Endothelial cell of umbilical vein (primary cell): Measurements from ENCODE around the gene NR3C2. TPM values are rescaled to one million over a fixed set of nuclear protein-coding genes. Genes with fewer than 3 reads are reported as not detected.

ENCODE experiments used
- BruUV-seq: library from RNA; stranded (reverse); fragments of 400-500 nt; replicated peaks from 2 replicates; lab custom pipeline; 2021; lab: Mats Ljungman, UMichigan
- CTCF ChIA-PET: fragments of 300-600, 350-600 bp; sonication (Branson Sonifier 250); formaldehyde crosslinking; loops from one replicate; lab custom pipeline; 2021; ENCODE audit warnings: antibody characterized with exemption, inconsistent platforms; lab: Charles Lee
- POLR2A ChIA-PET: fragments of 300-600, 350-600 bp; sonication (Branson Sonifier 250); formaldehyde crosslinking; loops from one replicate; lab custom pipeline; 2021; ENCODE audit warnings: antibody characterized with exemption, inconsistent platforms; lab: Charles Lee
- DNase-seq: peaks from one replicate; pipeline ENCODE4 v3.0.0-alpha.2; 2011; ENCODE audit warnings: low read depth, low spot score
- FAIRE-seq: peaks from 2 replicates; lab custom pipeline; 2011; peaks lifted over from hg19 to GRCh38; lab: Jason Lieb, UNC
- H2AFZ ChIP-seq: 2 replicates; pipeline ENCODE4 v1.6.0; 2012; ENCODE audit warnings: low read depth, low read length, control low read depth, inconsistent platforms
- H3K27ac ChIP-seq: 2 replicates; pipeline ENCODE4 v1.5.1; 2011; ENCODE audit warnings: low read depth, mild to moderate bottlenecking, control low read depth, low read length, moderate library complexity; ENCODE audit not compliant: insufficient read depth
- H3K27me3 ChIP-seq, 2 experiments: 2 replicates each; pipeline versions ENCODE4 v1.6.0 to v1.6.1; 2011; ENCODE audit warnings: low read length in 2 of 2, mixed read lengths in 1 of 2; ENCODE audit not compliant: control insufficient read depth in 2 of 2, insufficient read depth in 2 of 2
- H3K36me3 ChIP-seq, 2 experiments: 2 replicates in 1 of 2; 3 replicates in 1 of 2; pipeline ENCODE4 v1.5.1; 2011; ENCODE audit warnings: low read length in 2 of 2, mild to moderate bottlenecking in 1 of 2, moderate library complexity in 1 of 2; ENCODE audit not compliant: control insufficient read depth in 2 of 2, insufficient read depth in 2 of 2; ENCODE audit errors: extremely low read depth in 1 of 2
- H3K4me1 ChIP-seq: 3 replicates; pipeline ENCODE4 v1.5.1; 2011; ENCODE audit warnings: mild to moderate bottlenecking, low read length; ENCODE audit not compliant: control insufficient read depth, insufficient read depth; ENCODE audit errors: extremely low read depth
- H3K4me2 ChIP-seq: 2 replicates; pipeline ENCODE4 v1.6.1; 2011; ENCODE audit warnings: low read length, control low read depth, mixed read lengths; ENCODE audit not compliant: insufficient read depth
- H3K4me3 ChIP-seq, 3 experiments: fragments of 200-600 bp in 1 of 3; sonication (generic), shearing (Covaris generic) in 1 of 3; replicated peaks in 1 of 3; 2 replicates each; pipeline ENCODE4 v1.5.1; 2011 to 2016; ENCODE audit warnings: control low read depth in 3 of 3, low read length in 3 of 3, mild to moderate bottlenecking in 2 of 3, inconsistent platforms in 1 of 3, low read depth in 1 of 3, moderate library complexity in 1 of 3; ENCODE audit not compliant: insufficient read depth in 1 of 3
- H3K79me2 ChIP-seq: 2 replicates; pipeline ENCODE4 v1.6.0; 2012; ENCODE audit warnings: low read length, inconsistent platforms; ENCODE audit not compliant: control insufficient read depth, insufficient read depth
- H3K9ac ChIP-seq: replicated peaks from 2 replicates; pipeline ENCODE3; 2011; ENCODE audit warnings: low read length, control low read depth; ENCODE audit not compliant: insufficient read depth; ENCODE audit errors: extremely low read depth
- H3K9me1 ChIP-seq: replicated peaks from 3 replicates; pipeline ENCODE4 v1.6.0; 2011; ENCODE audit warnings: mild to moderate bottlenecking, low read length; ENCODE audit not compliant: control insufficient read depth, insufficient read depth; ENCODE audit errors: extremely low read depth
- H3K9me3 ChIP-seq: replicated peaks from 2 replicates; pipeline ENCODE4 v1.5.1; 2012; ENCODE audit warnings: low read length, inconsistent platforms; ENCODE audit not compliant: control insufficient read depth, insufficient read depth
- H4K20me1 ChIP-seq: replicated peaks from 2 replicates; pipeline ENCODE3; 2011; ENCODE audit warnings: mild to moderate bottlenecking, low read length; ENCODE audit not compliant: control insufficient read depth, insufficient read depth; ENCODE audit errors: extremely low read depth
- CTCF ChIP-seq, 2 donors: IDR thresholded peaks; 1 replicate in 1 of 2; 2 replicates in 1 of 2; pipeline ENCODE4 v1.5.1; 2011; ENCODE audit warnings: low read length in 2 of 2, mild to moderate bottlenecking in 2 of 2, moderate library complexity in 2 of 2, control low read depth in 1 of 2, inconsistent platforms in 1 of 2, low read depth in 1 of 2; ENCODE audit not compliant: insufficient read depth in 1 of 2; ENCODE audit errors: extremely low read depth in 1 of 2
- EZH2 ChIP-seq: IDR thresholded peaks from 2 replicates; pipeline ENCODE4 v1.6.1; 2012; ENCODE audit warnings: borderline replicate concordance, low read depth, mild to moderate bottlenecking, moderate library complexity, low read length, inconsistent platforms; ENCODE audit not compliant: severe bottlenecking
- FOS ChIP-seq: IDR thresholded peaks from 2 replicates; pipeline ENCODE4 v1.6.1; 2011; ENCODE audit warnings: mild to moderate bottlenecking, low read length, moderate library complexity, borderline replicate concordance; ENCODE audit not compliant: insufficient read depth
- GATA2 ChIP-seq: IDR thresholded peaks from 2 replicates; pipeline ENCODE4 v1.7.0; 2011; ENCODE audit warnings: low read depth, mild to moderate bottlenecking, moderate library complexity, mixed read lengths, low read length; ENCODE audit not compliant: insufficient read length, insufficient read depth
- JUN ChIP-seq: IDR thresholded peaks from 2 replicates; pipeline ENCODE4 v1.6.1; 2011; ENCODE audit warnings: borderline replicate concordance, low read depth; ENCODE audit not compliant: insufficient read length, insufficient read depth
- MAX ChIP-seq: IDR thresholded peaks from 2 replicates; pipeline ENCODE4 v1.6.1; 2011; ENCODE audit not compliant: insufficient read depth, insufficient read length
- MYC ChIP-seq: IDR thresholded peaks from one replicate; pipeline ENCODE4 v1.6.1; 2011; ENCODE audit warnings: mild to moderate bottlenecking, low read depth, low read length
- POLR2A ChIP-seq: IDR thresholded peaks from 2 replicates; pipeline ENCODE4 v1.6.1; 2012; ENCODE audit warnings: low read depth, mild to moderate bottlenecking, control low read depth, low read length
- POLR2AphosphoS5 ChIP-seq: IDR thresholded peaks from 2 replicates; pipeline ENCODE4 v1.6.1; 2012; ENCODE audit warnings: low read depth, mild to moderate bottlenecking, control low read depth, low read length, moderate library complexity; ENCODE audit not compliant: insufficient read depth
- dilution Hi-C: fragments of 300-500 bp; cut with MboI; formaldehyde crosslinking; loops from one replicate; pipeline ENCODE4 v1.15.0; 2019; ENCODE audit warnings: low sequenced_read_pairs; ENCODE audit not compliant: extremely low pct_ligation_motif_present
- intact Hi-C: fragments of 100-400 bp; cut with micrococcal nuclease; formaldehyde crosslinking; loops from one replicate; pipeline ENCODE4 v1.10.0; 2022
- polyA plus RNA-seq, 4 experiments: library from polyadenylated mRNA; depleted of rRNA in 3 of 4; stranded (reverse) in 3 of 4; unstranded in 1 of 4; fragments of >200 nt; gene quantifications; 2 replicates each; pipeline versions ENCODE4 v1.2.1 to v1.2.3, GENCODE V29; 2011 to 2012; ENCODE audit warnings: missing spikeins in 1 of 4
- total RNA-seq: library from RNA; stranded (reverse); gene quantifications from 2 replicates; pipeline ENCODE4 v1.2.3, GENCODE V29; 2021

The NR3C2 gene
- total and polyA plus RNA-seq, 2 donors (not counting 3 experiments of a cell fraction or from before 2014, with no cell fraction given): 4.8 to 16.4 TPM

DNA sequence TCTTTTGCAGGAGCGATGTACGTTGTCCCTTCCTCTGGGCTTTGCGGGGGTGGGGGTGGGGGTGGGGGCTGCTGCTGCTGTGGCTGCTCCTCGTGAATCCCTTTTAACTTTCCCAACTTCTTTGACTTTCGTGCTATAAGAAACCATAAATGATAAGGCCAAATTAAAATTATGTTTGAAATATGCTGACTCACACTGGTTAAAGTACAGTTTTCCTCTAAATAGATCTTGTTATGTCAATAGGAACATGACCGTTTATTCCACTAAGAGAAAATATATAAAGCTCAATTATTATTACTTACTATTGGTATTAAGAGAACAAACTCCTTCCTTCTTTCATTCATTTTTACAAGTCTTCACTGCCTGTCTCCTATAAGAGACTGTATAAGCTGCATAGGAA is 287.4 kb downstream of the NR3C2 start:
- TF ChIP-seq EZH2 (no peak), POLR2A (no peak)
- intact Hi-C loops: no loop called here
- Histone ChIP-seq H3K9me1 (no peaks in the 10 kb centered on the region), H3K9me3 (no peaks in the 10 kb centered on the region), H3K4me1 (no peaks in the 10 kb centered on the region), H3K79me2 (no peaks in the 10 kb centered on the region), H4K20me1 (no peaks in the 10 kb centered on the region), H3K4me2 (no peak overlapping the region), H3K27ac (no peak overlapping the region), H3K9ac (no peak overlapping the region), H3K27me3 (no peaks in the 10 kb centered on the region), H3K36me3 (no peaks in the 10 kb centered on the region), H3K4me3 (no peak overlapping the region), H2AFZ (no peak overlapping the region)
- CTCF ChIA-PET: no interaction called here
- FAIRE-seq (no peak), DNase-seq (no peak)
- POLR2A ChIA-PET: no interaction called here
- dilution Hi-C loops: no loop called here
- BruUV-seq: no TSS peak

DNA sequence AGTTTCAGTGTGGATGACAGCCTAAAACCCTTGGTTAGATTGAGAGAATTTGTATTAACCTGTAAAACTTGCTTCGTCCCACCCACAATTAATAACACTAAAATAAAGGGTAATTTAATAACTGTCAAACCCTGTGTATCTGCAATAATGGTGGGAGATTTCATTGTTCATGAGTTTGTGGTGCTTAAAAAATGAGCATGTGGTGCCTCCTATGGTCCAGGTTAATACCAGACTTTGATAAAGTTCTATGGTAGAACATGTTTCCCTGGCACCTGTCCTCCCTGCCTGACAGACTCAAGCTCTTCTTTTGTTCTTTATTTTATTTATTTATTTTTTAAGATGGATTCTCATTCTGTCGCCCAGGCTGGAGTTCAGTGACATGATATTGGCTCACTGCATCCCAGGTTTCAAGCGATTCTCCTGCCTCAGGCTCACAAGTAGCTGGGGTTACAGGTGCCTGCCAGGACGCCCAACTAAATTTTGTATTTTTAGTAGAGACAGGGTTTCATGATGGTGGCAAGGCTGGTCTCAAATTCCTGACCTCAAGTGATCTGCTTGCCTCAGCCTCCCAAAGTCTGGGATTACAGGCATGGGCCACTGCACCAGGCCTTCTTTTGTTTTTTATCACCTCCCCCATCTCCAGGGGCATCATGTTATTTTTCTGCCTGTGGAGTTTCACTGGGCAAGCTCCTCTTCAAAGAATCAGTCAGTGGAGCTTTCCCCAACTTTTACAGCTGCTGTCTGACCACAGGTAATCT is 289.2 kb downstream of the NR3C2 start:
- dilution Hi-C loops: no loop called here
- Histone ChIP-seq H3K27ac (no peak overlapping the region), H2AFZ (no peak overlapping the region), H3K9me3 (no peaks in the 10 kb centered on the region), H3K4me2 (no peak overlapping the region), H4K20me1 (no peaks in the 10 kb centered on the region), H3K4me3 (no peak overlapping the region), H3K4me1 (no peaks in the 10 kb centered on the region), H3K9ac (no peak overlapping the region), H3K36me3 (no peaks in the 10 kb centered on the region), H3K9me1 (no peaks in the 10 kb centered on the region), H3K79me2 (no peaks in the 10 kb centered on the region), H3K27me3 (no peaks in the 10 kb centered on the region)
- no peak for TF ChIP-seq JUN
- no peak for TF ChIP-seq GATA2
- no peak for TF ChIP-seq POLR2AphosphoS5
- no peak for TF ChIP-seq FOS
- TF ChIP-seq POLR2A: no peak
- TF ChIP-seq MAX: no peak
- no peak for TF ChIP-seq CTCF (IDR thresholded peaks at IDR 0.05; ENCODE audit: extremely low read depth in 1 of 2, insufficient read depth in 1 of 2, low read depth in 1 of 2, low read length in 2 of 2)
- TF ChIP-seq EZH2: no peak
- TF ChIP-seq MYC: no peak
- DNase-seq (no peak), FAIRE-seq (no peak)
- ChIA-PET POLR2A (no interaction called here), CTCF (interaction anchor here (1.3 kb wide), 1 partner anchor 11 kb away, joined by 3 read pairs; no protein-coding TSS in a partner anchor)
- no TSS peak for BruUV-seq
- intact Hi-C loops: no loop called here
